GM12891 (cell line): ENCODE measurements around the gene ESRRG.

ENCODE experiments used
- PAX5 ChIP-seq: IDR thresholded peaks from 2 replicates; pipeline ENCODE4 v1.6.1; 2011; ENCODE audit warnings: low read length, moderate library complexity, mild to moderate bottlenecking; ENCODE audit not compliant: insufficient read depth, severe bottlenecking
- POLR2A ChIP-seq: IDR thresholded peaks from 2 replicates; pipeline ENCODE4 v1.6.1; 2011; ENCODE audit warnings: low read depth, low read length, control low read depth
- POLR2AphosphoS5 ChIP-seq: IDR thresholded peaks from 2 replicates; pipeline ENCODE4 v1.6.1; 2011; ENCODE audit warnings: low read depth, low read length, control low read depth
- POU2F2 ChIP-seq: IDR thresholded peaks from 2 replicates; pipeline ENCODE4 v1.6.1; 2011; ENCODE audit warnings: low read depth, mild to moderate bottlenecking, control low read depth, low read length, moderate library complexity
- SPI1 ChIP-seq: IDR thresholded peaks from 2 replicates; pipeline ENCODE4 v1.6.1; 2011; ENCODE audit warnings: low read depth, low read length, control low read depth
- TAF1 ChIP-seq: IDR thresholded peaks from 2 replicates; pipeline ENCODE4 v1.6.1; 2011; ENCODE audit warnings: low read depth, low read length, control low read depth

- TF ChIP-seq POLR2A (no peak), POU2F2 (no peak), SPI1 (no peak), POLR2AphosphoS5 (no peak), TAF1 (no peak), PAX5 (no peak)
Observed at GRCh38 chr1:216562383-216562782, 160.8 kb downstream of the ESRRG start.
